ENCODE measurements around the gene POM121L12.

POM121L12 gene

GRCh38 chr7:53062796-53063195 lies 27.4 kb downstream of the POM121L12 start:
- TF ChIP-seq POLR2AphosphoS5 (IDR thresholded peaks at IDR 0.05; ENCODE audit: low read depth, low read length) = no peak
- TF ChIP-seq TAF1 (IDR thresholded peaks at IDR 0.05; ENCODE audit: borderline replicate concordance, insufficient read depth, low read length) = no peak
- no peak for TF ChIP-seq FOXP2 (optimal IDR thresholded peaks at IDR 0.05; ENCODE audit: borderline replicate concordance, extremely low read depth, extremely low read length, insufficient read depth)
- TF ChIP-seq, protein P1, sequence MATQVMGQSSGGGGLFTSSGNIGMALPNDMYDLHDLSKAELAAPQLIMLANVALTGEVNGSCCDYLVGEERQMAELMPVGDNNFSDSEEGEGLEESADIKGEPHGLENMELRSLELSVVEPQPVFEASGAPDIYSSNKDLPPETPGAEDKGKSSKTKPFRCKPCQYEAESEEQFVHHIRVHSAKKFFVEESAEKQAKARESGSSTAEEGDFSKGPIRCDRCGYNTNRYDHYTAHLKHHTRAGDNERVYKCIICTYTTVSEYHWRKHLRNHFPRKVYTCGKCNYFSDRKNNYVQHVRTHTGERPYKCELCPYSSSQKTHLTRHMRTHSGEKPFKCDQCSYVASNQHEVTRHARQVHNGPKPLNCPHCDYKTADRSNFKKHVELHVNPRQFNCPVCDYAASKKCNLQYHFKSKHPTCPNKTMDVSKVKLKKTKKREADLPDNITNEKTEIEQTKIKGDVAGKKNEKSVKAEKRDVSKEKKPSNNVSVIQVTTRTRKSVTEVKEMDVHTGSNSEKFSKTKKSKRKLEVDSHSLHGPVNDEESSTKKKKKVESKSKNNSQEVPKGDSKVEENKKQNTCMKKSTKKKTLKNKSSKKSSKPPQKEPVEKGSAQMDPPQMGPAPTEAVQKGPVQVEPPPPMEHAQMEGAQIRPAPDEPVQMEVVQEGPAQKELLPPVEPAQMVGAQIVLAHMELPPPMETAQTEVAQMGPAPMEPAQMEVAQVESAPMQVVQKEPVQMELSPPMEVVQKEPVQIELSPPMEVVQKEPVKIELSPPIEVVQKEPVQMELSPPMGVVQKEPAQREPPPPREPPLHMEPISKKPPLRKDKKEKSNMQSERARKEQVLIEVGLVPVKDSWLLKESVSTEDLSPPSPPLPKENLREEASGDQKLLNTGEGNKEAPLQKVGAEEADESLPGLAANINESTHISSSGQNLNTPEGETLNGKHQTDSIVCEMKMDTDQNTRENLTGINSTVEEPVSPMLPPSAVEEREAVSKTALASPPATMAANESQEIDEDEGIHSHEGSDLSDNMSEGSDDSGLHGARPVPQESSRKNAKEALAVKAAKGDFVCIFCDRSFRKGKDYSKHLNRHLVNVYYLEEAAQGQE (IDR thresholded peaks at IDR 0.05; ENCODE audit: insufficient read depth in 1 of 2, low read depth in 2 of 2, low read length in 2 of 2) = no peak
- no peak for TF ChIP-seq SIN3A (IDR thresholded peaks at IDR 0.05; ENCODE audit: borderline replicate concordance, insufficient read depth, low read length)

GRCh38 chr7:53068673-53069072 lies 33.2 kb downstream of the POM121L12 start:
- TF ChIP-seq, protein P1 (IDR thresholded peaks at IDR 0.05; ENCODE audit: insufficient read depth in 1 of 2, low read depth in 2 of 2, low read length in 2 of 2) = no peak
- TF ChIP-seq TAF1 (IDR thresholded peaks at IDR 0.05; ENCODE audit: borderline replicate concordance, insufficient read depth, low read length) = no peak
- TF ChIP-seq FOXP2 (optimal IDR thresholded peaks at IDR 0.05; ENCODE audit: borderline replicate concordance, extremely low read depth, extremely low read length, insufficient read depth) = no peak
- no peak for TF ChIP-seq SIN3A (IDR thresholded peaks at IDR 0.05; ENCODE audit: borderline replicate concordance, insufficient read depth, low read length)
- TF ChIP-seq POLR2AphosphoS5 (IDR thresholded peaks at IDR 0.05; ENCODE audit: low read depth, low read length) = no peak

DNA sequence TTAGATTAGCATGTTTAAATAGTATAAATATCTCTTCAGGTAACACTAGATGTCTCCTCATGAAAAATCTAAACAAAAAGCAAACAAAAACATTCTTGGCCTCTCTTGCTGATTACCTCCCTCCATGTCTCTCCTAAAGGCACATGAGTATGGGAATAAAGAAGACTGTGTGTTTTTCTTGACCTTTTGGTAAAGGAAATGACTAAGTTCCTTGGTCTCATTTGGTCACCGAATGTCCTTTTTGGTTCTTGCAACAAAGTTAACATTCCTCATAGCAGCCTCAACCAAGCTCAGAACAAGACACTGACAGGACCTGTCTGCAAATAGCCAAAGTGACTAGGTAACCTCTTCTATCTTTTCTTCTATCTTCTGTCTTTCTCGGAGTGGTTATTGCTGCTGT lies 35.5 kb downstream of the POM121L12 start:
- TF ChIP-seq FOXP2 (optimal IDR thresholded peaks at IDR 0.05; ENCODE audit: borderline replicate concordance, extremely low read depth, extremely low read length, insufficient read depth) (no peak), SIN3A (IDR thresholded peaks at IDR 0.05; ENCODE audit: borderline replicate concordance, insufficient read depth, low read length) (no peak), TAF1 (IDR thresholded peaks at IDR 0.05; ENCODE audit: borderline replicate concordance, insufficient read depth, low read length) (no peak), POLR2AphosphoS5 (IDR thresholded peaks at IDR 0.05; ENCODE audit: low read depth, low read length) (no peak)
- TF ChIP-seq, protein P1 (IDR thresholded peaks at IDR 0.05; ENCODE audit: insufficient read depth in 1 of 2, low read depth in 2 of 2, low read length in 2 of 2) = no peak

All from PFSK-1 (cell line).